ENCODE measurements around the gene EEA1. TPM values are rescaled to one million over a fixed set of nuclear protein-coding genes. Genes with fewer than 3 reads are reported as not detected.
A peak's percentile ranks its signal among the peaks of the same experiment; 100 is the strongest.

The EEA1 gene
- polyA plus RNA-seq, 2 of the 4 experiments (the other 2 are of a cell fraction) = 6.6 to 8.1 TPM

- H3K9me3 ChIP-seq = no peaks in the 10 kb centered on the region
- DNase-seq (ENCODE audit: low read depth in 1 of 2, low spot score in 1 of 2) (no peak), FAIRE-seq (no peak), ATAC-seq (0 out of 6 replicates have a peak, but pooled peaks of 1 of the 2 experiments have one; percentile 32)
- peaks cover 8% of the 10 kb centered on the region; the same call in 1 of the 3 replicates for H3K4me1 ChIP-seq
- TF ChIP-seq FOSL2 (IDR thresholded peaks at IDR 0.05) (no peak), FOSL2 (CRISPR knock-in tag; IDR thresholded peaks at IDR 0.05) (no peak), BHLHE40 (IDR thresholded peaks at IDR 0.05; ENCODE audit: low read depth, low read length) (no peak), CBX2 (IDR thresholded peaks at IDR 0.05; ENCODE audit: borderline replicate concordance, low read depth) (no peak), EP300 (IDR thresholded peaks at IDR 0.05) (no peak), FOSB (CRISPR knock-in tag; IDR thresholded peaks at IDR 0.05) (no peak), HDAC2 (IDR thresholded peaks at IDR 0.05) (no peak), E2F6 (IDR thresholded peaks at IDR 0.05; ENCODE audit: borderline replicate concordance, low read depth) (no peak), HOXA7 (CRISPR knock-in tag; IDR thresholded peaks at IDR 0.05) (no peak)
- CTCF ChIA-PET = interaction anchor here (0.6 to 2.3 kb wide), 23 partner anchors 10 to 1316 kb away, joined by 3 to 15 read pairs (median 4); no protein-coding TSS in a partner anchor
- H3K4me2 ChIP-seq = no peak overlapping the region
- POLR2A ChIA-PET = interaction anchor here (0.5 kb wide), 1 partner anchor 612 kb away, joined by 5 read pairs; no protein-coding TSS in a partner anchor
- 77% methylated on average over 1 of the region's 1 CpG for WGBS (ENCODE audit: missing lambda C conversion rate)
- H3K27ac ChIP-seq = no peak overlapping the region
- H3K4me3 ChIP-seq = no peak overlapping the region
Observed at GRCh38 chr12:92786045-92786444, 143.1 kb downstream of the EEA1 start.

GRCh38 chr12:92785563-92785950, 143.5 kb downstream of the EEA1 start:
- H3K4me2 ChIP-seq = no peak overlapping the region
- no peaks in the 10 kb centered on the region for H3K9me3 ChIP-seq
- POLR2A ChIA-PET = interaction anchor here (0.5 kb wide), 1 partner anchor 613 kb away, joined by 5 read pairs; no protein-coding TSS in a partner anchor
- DNase-seq (ENCODE audit: low read depth in 1 of 2, low spot score in 1 of 2) (no peak), FAIRE-seq (no peak), ATAC-seq (peak in 1 of 2 experiments; percentile 50; a peak in 3 of 6 replicates)
- CTCF ChIA-PET = interaction anchor here (0.5 to 2.3 kb wide), 25 partner anchors 10 to 1316 kb away, joined by 3 to 15 read pairs (median 4); no protein-coding TSS in a partner anchor
- peaks cover 8% of the 10 kb centered on the region; the same call in 1 of the 3 replicates for H3K4me1 ChIP-seq
- TF ChIP-seq CEBPB (IDR thresholded peaks at IDR 0.05) = no peak
- H3K4me3 ChIP-seq = no peak overlapping the region
- 59% methylated on average over 1 of the region's 1 CpG for WGBS (ENCODE audit: missing lambda C conversion rate)
- H3K27ac ChIP-seq = no peak overlapping the region

GRCh38 chr12:92784797-92785562, 144.1 kb downstream of the EEA1 start:
- DNase-seq (ENCODE audit: low read depth in 1 of 2, low spot score in 1 of 2) (peak; percentile 67 to 82), FAIRE-seq (peak; percentile 7), ATAC-seq (peak; percentile 100)
- Histone ChIP-seq H3K4me2 (no peak overlapping the region), H3K9me3 (no peaks in the 10 kb centered on the region), H3K4me1 (peaks cover 8% of the 10 kb centered on the region; the same call in 1 of the 3 replicates), H3K27ac (no peak overlapping the region), H3K4me3 (no peak overlapping the region)
- 73% methylated on average over 1 of the region's 1 CpG for WGBS (ENCODE audit: missing lambda C conversion rate)
- TF ChIP-seq RAD21 (conservative IDR thresholded peaks at IDR 0.05 in 1 of 2, IDR thresholded peaks at IDR 0.05 in 1 of 2) = peak; percentile 88 to 93
- no peak for TF ChIP-seq KDM5A (IDR thresholded peaks at IDR 0.05)
- TF ChIP-seq SMC3 (IDR thresholded peaks at IDR 0.05) = peak; percentile 81
- TF ChIP-seq MAFK (IDR thresholded peaks at IDR 0.05; ENCODE audit: partially characterized antibody) = peak; percentile 94
- no peak for TF ChIP-seq ELK1 (IDR thresholded peaks at IDR 0.05; ENCODE audit: low read depth, low read length)
- TF ChIP-seq CTCF (IDR thresholded peaks at IDR 0.05) = peak; percentile 81
- ChIA-PET POLR2A (no interaction called here), CTCF (interaction anchor here (0.5 to 2.3 kb wide), 33 partner anchors 8 to 1318 kb away, joined by 3 to 15 read pairs (median 4); no protein-coding TSS in a partner anchor)

Measured in A549 (cell line).